OCI-LY1 (cell line): Measurements from ENCODE around the gene ATXN7.

Experiments
- H2AFZ ChIP-seq: fragments of 200-600 bp; sonication (generic), shearing (Covaris generic); 2 replicates; pipeline ENCODE4 v1.6.0; 2014; ENCODE audit warnings: antibody characterized with exemption, mild to moderate bottlenecking, low read length
- H3F3A ChIP-seq: fragments of 200-600 bp; sonication (generic), shearing (Covaris generic); 2 replicates; pipeline ENCODE4 v1.6.0; 2014; ENCODE audit warnings: mild to moderate bottlenecking, antibody characterized with exemption, low read length, moderate library complexity; ENCODE audit not compliant: insufficient read depth
- H3K27ac ChIP-seq: fragments of 200-600 bp; sonication (generic); 2 replicates; pipeline ENCODE4 v1.5.1; 2014; ENCODE audit warnings: low read length, mixed run types, mild to moderate bottlenecking, low read depth; ENCODE audit not compliant: poor library complexity, severe bottlenecking
- H3K27me3 ChIP-seq: fragments of 200-600 bp; sonication (generic); 2 replicates; pipeline ENCODE4 v1.6.0; 2014; ENCODE audit warnings: antibody characterized with exemption, mild to moderate bottlenecking, low read length, moderate library complexity; ENCODE audit not compliant: insufficient read depth
- H3K36me3 ChIP-seq: fragments of 200-600 bp; sonication (generic); 2 replicates; pipeline ENCODE4 v1.6.1; 2014; ENCODE audit warnings: mild to moderate bottlenecking, antibody characterized with exemption, low read length, moderate library complexity, mixed read lengths; ENCODE audit not compliant: insufficient read depth
- H3K4me1 ChIP-seq: fragments of 200-600 bp; sonication (generic); 2 replicates; pipeline ENCODE4 v1.5.1; 2014; ENCODE audit warnings: mild to moderate bottlenecking, low read length, moderate library complexity; ENCODE audit not compliant: insufficient read depth, severe bottlenecking
- H3K4me2 ChIP-seq: fragments of 200-600 bp; sonication (generic), shearing (Covaris generic); 2 replicates; pipeline ENCODE4 v1.6.1; 2014; ENCODE audit warnings: low read length
- H3K4me3 ChIP-seq: fragments of 200-600 bp; sonication (generic); 2 replicates; pipeline ENCODE4 v1.5.1; 2014; ENCODE audit warnings: low read length, low read depth, mild to moderate bottlenecking, mixed read lengths; ENCODE audit not compliant: poor library complexity, severe bottlenecking
- H3K79me2 ChIP-seq: fragments of 200-600 bp; shearing (Covaris generic); 2 replicates; pipeline ENCODE4 v1.6.1; 2016; ENCODE audit warnings: mixed run types, low read length, mixed read lengths; ENCODE audit not compliant: insufficient read depth
- H3K9ac ChIP-seq: fragments of 200-600 bp; sonication (generic), shearing (Covaris generic); 2 replicates; pipeline ENCODE4 v1.6.1; 2014; ENCODE audit warnings: mild to moderate bottlenecking, low read length, mixed read lengths
- H3K9me2 ChIP-seq: fragments of 200-600 bp; sonication (generic), shearing (Covaris generic); 2 replicates; pipeline ENCODE4 v1.6.1; 2014; ENCODE audit warnings: low read depth, mild to moderate bottlenecking, low read length, mixed read lengths
- H3K9me3 ChIP-seq: fragments of 200-600 bp; shearing (Covaris generic); 2 replicates; pipeline ENCODE4 v1.6.1; 2014; ENCODE audit warnings: low read length, mixed read lengths
- H4K20me1 ChIP-seq: fragments of 200-600 bp; sonication (generic), shearing (Covaris generic); 2 replicates; pipeline ENCODE4 v1.6.0; 2016; ENCODE audit warnings: mild to moderate bottlenecking, low read length; ENCODE audit not compliant: insufficient read depth
- CTCF ChIP-seq: fragments of 200-600 bp; sonication (generic), shearing (Covaris generic); IDR thresholded peaks from 2 replicates; pipeline ENCODE4 v1.5.1; 2017; ENCODE audit warnings: mild to moderate bottlenecking, antibody characterized with exemption, low read length, moderate library complexity, mixed read lengths
- EZH2 ChIP-seq: fragments of 200-600 bp; sonication (generic), shearing (Covaris generic); IDR thresholded peaks from 2 replicates; pipeline ENCODE4 v1.8.0; 2017; ENCODE audit warnings: borderline replicate concordance, mixed run types, mild to moderate bottlenecking, antibody characterized with exemption, low read length, moderate library complexity, mixed read lengths

Gene ATXN7

GRCh38 chr3:63870615-63871005, 6.9 kb downstream of the ATXN7 start:
- Histone ChIP-seq H3K9me3 (no peaks in the 10 kb centered on the region), H3K4me1 (peaks cover 44% of the 10 kb centered on the region), H3K9me2 (no peaks in the 10 kb centered on the region), H3K27ac (no peak overlapping the region), H4K20me1 (no peaks in the 10 kb centered on the region), H3K4me3 (no peak overlapping the region), H3K27me3 (no peaks in the 10 kb centered on the region), H3K4me2 (peak overlapping the region; percentile 20; the same call in 1 of the 2 replicates), H3F3A (no peaks in the 10 kb centered on the region), H3K79me2 (peaks cover 96% of the 10 kb centered on the region), H3K36me3 (peaks cover 13% of the 10 kb centered on the region), H2AFZ (no peak overlapping the region), H3K9ac (no peak overlapping the region)
- TF ChIP-seq EZH2 (no peak), CTCF (no peak)

GRCh38 chr3:63872135-63872924, 8.7 kb downstream of the ATXN7 start:
- Histone ChIP-seq H3K9ac (no peak overlapping the region), H4K20me1 (no peaks in the 10 kb centered on the region), H3K4me3 (no peak overlapping the region), H3K9me2 (no peaks in the 10 kb centered on the region), H3F3A (no peaks in the 10 kb centered on the region), H3K27me3 (no peaks in the 10 kb centered on the region), H3K9me3 (no peaks in the 10 kb centered on the region), H3K4me1 (peaks cover 43% of the 10 kb centered on the region), H2AFZ (no peak overlapping the region), H3K79me2 (peaks cover 96% of the 10 kb centered on the region), H3K36me3 (peaks cover 3% of the 10 kb centered on the region; the same call in 1 of the 2 replicates), H3K27ac (no peak overlapping the region), H3K4me2 (no peak overlapping the region)
- no peak for TF ChIP-seq EZH2
- no peak for TF ChIP-seq CTCF

GRCh38 chr3:63874769-63875168, 11.1 kb downstream of the ATXN7 start:
- H4K20me1 ChIP-seq: no peaks in the 10 kb centered on the region

More at GRCh38 chr3:63874769-63875168, 11.1 kb downstream of the ATXN7 start:
- Histone ChIP-seq H3K9ac (no peak overlapping the region), H3F3A (no peaks in the 10 kb centered on the region), H3K36me3 (no peaks in the 10 kb centered on the region), H3K4me2 (no peak overlapping the region), H2AFZ (no peak overlapping the region), H3K27me3 (no peaks in the 10 kb centered on the region), H3K4me1 (peaks cover 44% of the 10 kb centered on the region), H3K4me3 (no peak overlapping the region), H3K79me2 (peaks cover 96% of the 10 kb centered on the region), H3K27ac (no peak overlapping the region), H3K9me3 (no peaks in the 10 kb centered on the region), H3K9me2 (no peaks in the 10 kb centered on the region)
- TF ChIP-seq EZH2 (no peak), CTCF (no peak)
